HTR-8/SVneo (cell line): ENCODE measurements around the gene CCN5.
A peak's percentile ranks its signal among the peaks of the same experiment; 100 is the strongest.

ENCODE experiments used
- DNase-seq: peaks from one replicate; pipeline ENCODE4 v3.0.0; 2011; ENCODE audit warnings: low spot score, mixed read lengths; ENCODE audit not compliant: insufficient read length
- FAIRE-seq: peaks from 2 replicates; lab custom pipeline; 2011; peaks lifted over from hg19 to GRCh38; lab: Jason Lieb, UNC

Gene CCN5

GRCh38 chr20:44776980-44777379 is 61.8 kb downstream of the CCN5 start:
- DNase-seq: peak; percentile 60
- peak; percentile 96 for FAIRE-seq
